GM21528 (cell line): ENCODE results near the gene POU2AF1.

Source experiments
- ATAC-seq: cut with Tn5 transposase; IDR thresholded peaks from one replicate; pipeline ENCODE4 v1.9.1; 2021; ENCODE audit warnings: mild to moderate bottlenecking, moderate library complexity; ENCODE audit not compliant: unreplicated experiment, low FRiP score

Gene POU2AF1

DNA sequence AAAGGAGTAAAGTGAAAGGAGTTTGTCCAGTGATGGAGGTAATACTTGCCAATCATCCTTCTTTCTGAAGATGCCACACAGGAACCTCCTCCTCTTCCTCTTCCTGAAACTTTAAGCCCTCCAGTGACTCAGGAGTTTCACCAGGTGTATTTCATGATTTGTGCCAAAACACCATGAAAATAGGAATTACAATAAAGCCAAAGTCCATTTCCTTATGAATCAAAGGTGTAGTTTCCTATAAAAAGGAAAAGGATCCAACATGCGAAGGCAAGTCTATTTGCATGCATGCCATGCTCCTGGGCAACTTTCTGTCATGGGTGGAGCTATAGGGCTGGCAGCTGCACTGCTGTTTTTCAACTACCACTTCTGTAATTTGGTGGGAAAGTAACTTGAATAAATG lies 9.8 kb upstream of the POU2AF1 start:
- no peak for ATAC-seq

DNA sequence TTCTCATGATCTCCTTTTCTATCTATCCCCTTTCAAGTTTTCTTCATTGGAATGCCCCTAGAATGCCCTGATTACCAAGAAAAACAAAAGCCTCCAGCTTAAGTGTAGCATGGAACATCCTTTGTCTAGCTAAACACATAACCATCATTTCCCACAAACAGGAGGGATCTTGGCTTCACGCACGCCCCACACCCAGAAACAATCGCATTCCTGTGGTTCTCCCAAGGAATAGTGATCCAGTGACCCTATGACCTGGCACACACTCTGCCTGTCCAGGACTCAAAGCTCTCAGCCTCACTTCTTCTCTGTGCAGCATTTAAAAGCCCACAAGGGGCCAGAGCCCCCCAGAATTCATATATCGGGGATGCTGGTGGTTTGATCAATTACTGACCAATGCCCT lies 9.3 kb upstream of the POU2AF1 start:
- no peak for ATAC-seq

DNA sequence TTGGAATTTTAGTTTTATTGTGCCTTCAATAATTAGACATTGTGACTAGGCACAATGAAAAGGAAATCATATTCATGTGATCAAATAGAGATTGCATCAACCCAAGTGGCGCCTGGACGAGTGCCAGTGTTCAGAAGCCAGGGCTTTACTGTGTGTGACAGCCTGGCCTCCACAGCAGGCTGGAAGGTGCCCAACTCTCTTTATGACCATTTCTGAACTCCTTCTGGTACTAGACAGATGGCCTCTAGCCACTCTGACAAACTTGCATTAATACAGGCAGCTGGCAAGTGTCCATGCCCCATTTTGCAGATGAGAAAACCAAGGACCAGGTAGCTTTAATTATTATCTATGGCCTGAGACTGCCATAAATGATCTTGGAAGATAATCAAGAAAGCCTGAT lies 8.3 kb upstream of the POU2AF1 start:
- ATAC-seq = no peak

DNA sequence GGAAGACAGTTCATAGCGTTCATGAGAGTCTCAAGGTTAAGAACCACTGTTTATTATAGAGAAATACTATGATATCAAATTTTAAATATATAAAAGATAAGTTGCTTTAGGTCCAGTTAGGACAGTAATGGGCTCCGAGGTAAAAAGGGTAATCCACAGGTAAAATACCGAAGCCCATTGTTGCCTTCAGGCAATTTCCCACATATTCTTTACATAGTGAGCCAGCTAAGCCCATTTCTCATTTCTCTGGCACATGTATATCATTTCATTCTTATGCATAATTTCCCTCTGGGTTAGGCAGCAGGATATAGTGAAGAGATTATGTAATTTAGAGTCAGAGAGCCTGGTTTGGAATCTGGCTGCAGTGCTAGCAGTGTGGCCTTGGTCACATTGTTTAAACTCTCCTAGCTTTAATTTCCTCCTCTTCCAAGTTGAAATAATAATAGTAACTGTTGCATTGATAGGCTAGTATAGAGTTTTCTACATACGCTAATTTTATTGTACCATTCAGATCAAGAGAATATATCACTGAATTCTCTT lies 7.6 kb upstream of the POU2AF1 start:
- no peak for ATAC-seq

- no peak for ATAC-seq
These were observed 5.4 kb upstream of the POU2AF1 start for GRCh38 chr11:111384494-111384893.

DNA sequence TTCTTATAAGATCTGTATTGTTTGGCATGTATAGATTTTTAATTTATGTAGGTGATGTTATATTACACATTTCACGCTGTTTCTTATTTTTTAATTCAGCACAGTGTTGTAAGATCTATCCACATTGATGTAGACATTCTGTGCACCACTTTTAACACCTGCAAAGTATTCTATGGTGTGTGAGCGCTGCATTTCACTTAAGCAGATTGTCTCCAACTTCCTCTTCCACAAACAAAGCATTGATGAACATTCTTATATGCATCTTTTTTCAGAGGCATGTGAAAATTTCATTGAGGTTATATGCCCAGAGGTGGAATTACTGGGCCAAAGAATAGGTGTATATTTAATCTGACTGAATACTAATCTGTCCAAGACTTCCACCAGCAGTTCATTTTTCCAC lies 3.4 kb upstream of the POU2AF1 start:
- ATAC-seq = no peak

DNA sequence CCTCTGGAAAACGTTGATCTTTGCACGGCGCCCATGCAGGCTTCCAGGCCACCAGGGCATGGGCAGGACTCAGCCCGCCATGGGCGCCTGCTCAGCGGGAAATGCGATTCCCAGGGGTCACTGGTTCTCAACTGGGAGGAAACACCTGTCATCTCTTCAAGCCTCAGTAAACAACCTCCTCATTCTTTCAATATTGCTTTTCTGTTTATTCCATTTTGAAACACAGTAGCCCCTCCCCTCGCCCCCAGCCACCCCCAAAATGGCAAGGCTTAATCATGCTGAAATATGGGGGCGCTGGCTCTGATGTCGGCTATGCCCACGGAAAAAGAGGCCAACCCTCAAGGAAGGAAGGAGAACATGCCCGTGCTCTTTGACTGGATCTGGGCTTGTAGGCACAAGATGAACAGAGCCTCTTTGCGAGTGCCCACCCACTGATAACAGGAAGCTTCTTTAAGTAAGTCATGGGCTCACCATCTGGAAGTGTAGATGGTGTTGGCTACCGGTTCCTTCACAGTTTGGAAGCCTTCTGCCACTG lies 594 bp upstream of the POU2AF1 start:
- peak; percentile 35 for ATAC-seq

DNA sequence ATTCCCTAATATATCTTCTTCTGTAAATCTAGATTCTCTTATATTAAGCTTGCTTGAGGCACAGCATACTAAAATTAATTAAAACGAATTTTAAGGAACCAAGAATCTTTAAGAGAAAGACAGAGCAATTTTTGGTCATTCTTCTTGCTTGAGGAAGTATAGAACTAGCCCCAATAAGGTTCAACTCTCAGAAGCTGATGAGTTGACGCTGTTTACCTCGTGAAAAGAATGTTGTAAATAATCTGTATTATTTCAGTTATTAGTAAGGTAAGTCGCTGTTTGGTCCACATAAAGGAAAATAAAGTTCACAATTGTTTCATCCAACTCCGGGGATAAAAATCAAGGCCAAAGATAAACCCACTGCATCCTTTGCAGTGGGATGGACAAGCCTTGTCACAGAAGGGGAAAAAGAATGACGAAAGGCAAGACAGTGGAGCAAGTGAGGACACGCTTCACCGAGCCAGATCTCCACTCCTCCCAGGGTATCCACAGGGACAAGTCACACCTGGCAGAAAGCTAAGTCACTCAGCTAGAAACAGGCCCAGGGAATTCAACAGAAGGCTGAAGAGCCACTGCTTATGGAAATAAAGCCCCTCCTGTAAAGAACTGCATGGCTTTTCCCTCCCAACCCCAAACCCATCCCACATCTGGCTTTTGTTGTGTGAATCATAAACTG lies 752 bp downstream of the POU2AF1 start:
- no peak for ATAC-seq

- no peak for ATAC-seq
These were observed 2.7 kb downstream of the POU2AF1 start for GRCh38 chr11:111376181-111376871.

DNA sequence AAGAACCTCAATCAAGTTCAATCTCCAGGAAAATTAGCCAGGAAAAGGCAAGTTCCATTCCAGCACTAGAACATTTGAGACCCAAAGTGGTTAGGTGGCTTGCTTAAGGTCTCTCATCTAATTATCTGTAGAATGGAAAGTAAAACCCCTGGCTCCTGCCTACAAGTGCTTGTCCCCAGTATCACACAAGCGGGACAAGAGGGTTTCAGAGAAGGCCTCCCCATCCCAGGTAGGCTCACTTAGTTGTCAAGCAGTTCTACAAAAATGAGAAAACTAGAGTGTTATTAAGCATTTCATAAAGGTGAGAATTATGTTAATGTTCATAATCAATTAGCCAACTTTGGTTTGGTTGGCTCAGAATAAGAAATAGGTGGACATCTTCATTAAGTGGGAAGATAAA lies 5.5 kb downstream of the POU2AF1 start:
- ATAC-seq = no peak

DNA sequence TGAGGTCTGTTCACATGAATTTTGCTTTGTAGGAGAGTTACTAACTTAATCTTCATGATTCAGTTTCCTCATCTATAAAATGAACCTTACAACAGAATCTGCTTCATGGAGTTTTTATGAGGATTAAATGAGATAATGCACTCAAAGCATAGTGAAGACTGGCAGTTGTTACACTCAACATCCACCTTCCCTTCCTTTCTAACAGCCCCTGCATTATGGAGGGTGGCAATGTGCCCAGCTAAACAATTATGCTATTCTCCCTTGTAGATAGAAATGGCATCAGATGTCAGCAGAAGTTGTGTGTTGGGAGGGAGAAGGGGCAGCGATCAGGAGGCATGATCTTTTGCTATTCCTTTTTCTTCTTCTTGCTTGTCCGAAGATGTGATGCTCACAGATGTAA lies 6.5 kb downstream of the POU2AF1 start:
- ATAC-seq = no peak

DNA sequence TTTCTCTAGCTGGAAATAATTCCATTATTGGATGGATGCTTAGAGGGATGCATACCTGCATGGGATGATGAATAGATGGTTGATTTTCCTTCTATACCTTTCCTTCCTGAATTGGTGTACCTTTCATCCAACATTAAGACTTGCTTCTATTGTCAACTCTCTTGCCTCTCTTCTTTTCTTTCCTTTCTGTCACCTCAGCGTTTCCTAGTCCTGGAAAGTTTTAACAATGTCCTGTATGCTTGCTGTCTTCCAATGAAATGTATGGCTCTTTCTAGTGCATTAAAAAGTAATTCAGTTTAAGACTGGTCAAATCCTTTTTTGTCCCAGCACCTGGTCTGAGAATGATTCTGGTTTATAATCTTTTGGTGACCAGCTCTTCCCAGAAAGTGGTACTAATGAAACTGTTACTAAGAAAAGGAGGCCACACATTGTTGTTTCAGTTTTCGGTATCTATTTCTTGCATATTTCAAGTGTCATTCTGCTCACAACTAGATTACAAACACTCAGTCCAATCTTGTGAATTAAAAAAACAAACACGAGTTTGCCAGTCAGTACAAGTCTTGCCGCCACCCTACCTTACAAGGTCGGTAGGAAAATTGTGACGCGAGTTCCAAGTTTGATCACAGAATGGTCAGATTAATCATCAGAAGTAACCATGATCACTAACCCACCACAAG lies 8.0 kb downstream of the POU2AF1 start:
- peak; percentile 45 for ATAC-seq

DNA sequence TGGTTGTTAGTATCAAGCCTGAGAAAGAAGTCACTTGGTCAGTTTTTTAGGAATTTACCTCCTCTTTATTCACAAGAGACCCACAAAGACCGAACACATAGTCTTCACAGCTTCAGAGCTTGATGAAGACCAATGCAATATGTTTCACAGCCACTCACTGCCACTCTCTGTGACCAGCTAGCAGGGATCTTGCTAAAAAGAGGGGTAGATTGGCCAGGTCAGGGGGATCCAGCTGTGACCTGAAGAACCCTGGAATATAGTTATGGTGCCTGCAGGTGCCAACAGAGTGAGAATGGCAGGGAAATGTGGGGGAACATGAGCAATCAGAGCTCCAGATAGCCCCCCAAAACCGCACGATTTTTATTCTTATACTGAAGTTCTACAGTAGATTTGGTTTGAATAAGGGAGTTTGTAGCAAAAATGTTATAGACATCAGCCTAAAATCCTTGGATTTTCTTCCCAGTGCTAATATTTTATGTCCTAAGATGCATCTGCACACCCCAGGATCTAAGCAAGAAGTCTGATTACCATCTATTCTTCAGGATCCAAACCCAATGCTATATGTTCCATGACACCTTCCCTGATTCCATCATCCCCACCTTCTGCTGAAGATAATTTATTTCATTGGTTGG lies 8.7 kb downstream of the POU2AF1 start:
- no peak for ATAC-seq

- ATAC-seq = no peak
These were observed 10.9 kb downstream of the POU2AF1 start for GRCh38 chr11:111368285-111368560.

GRCh38 chr11:111367411-111368284 lies 11.4 kb downstream of the POU2AF1 start:
- peak; percentile 51 for ATAC-seq

DNA sequence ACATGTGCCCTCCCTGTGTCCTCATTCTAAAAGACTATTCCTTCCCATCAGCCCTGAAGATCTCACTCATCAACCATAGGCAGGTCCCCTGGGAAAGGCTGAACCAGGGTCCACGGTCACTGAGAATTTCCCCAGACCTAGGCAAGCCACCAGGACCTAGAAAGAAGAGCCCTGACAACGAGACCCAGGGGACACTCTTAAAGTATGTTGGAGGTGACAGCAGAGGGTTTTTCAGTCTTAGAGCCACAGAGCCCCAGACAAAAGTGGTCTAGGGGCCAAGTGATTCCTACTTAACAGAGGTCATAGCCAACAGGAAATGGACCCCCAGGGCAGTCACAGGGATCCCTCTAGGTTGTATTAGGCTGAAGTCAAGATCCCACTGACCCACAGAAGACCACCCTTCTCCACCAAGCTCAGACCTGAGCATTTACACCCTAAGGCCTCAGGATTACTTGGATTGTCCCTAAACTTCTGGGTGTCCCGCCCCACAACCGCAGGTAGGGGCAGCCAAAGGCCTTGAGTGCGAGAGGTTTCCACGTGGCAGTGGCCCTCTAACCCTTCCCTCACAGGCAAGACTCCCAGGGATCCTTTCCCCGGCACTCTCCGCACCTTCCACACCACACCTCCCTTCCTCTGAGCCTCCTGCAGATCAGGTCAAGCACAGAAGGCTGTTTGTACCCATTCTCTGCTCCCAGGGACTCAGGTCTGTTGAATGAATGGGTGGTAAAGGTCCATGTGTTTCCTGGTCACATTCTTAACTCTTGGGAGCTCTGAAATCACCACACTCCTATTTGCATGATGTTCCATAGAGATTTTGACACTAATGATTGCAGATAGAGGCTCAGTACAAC lies 12.3 kb downstream of the POU2AF1 start:
- ATAC-seq = no peak

- ATAC-seq = no peak
These were observed 13.1 kb downstream of the POU2AF1 start for GRCh38 chr11:111365722-111366559.

GRCh38 chr11:111364503-111364902 lies 14.6 kb downstream of the POU2AF1 start:
- ATAC-seq = no peak
